PC-3 (cell line): ENCODE measurements around the gene PCGF1.

ENCODE experiments used
- EZH2 ChIP-seq: fragments of 300-600 bp; sonication (generic); IDR thresholded peaks from one replicate; pipeline ENCODE4 v1.6.1; 2017; ENCODE audit warnings: antibody characterized with exemption, mild to moderate bottlenecking, low read length; ENCODE audit not compliant: unreplicated experiment
- TF ChIP-seq, protein P1 (sequence below): fragments of 300-600 bp; sonication (generic); conservative IDR thresholded peaks from 2 replicates; pipeline ENCODE4 v1.5.1; 2017; ENCODE audit warnings: antibody characterized with exemption, low read depth, mild to moderate bottlenecking, low read length

DNA sequence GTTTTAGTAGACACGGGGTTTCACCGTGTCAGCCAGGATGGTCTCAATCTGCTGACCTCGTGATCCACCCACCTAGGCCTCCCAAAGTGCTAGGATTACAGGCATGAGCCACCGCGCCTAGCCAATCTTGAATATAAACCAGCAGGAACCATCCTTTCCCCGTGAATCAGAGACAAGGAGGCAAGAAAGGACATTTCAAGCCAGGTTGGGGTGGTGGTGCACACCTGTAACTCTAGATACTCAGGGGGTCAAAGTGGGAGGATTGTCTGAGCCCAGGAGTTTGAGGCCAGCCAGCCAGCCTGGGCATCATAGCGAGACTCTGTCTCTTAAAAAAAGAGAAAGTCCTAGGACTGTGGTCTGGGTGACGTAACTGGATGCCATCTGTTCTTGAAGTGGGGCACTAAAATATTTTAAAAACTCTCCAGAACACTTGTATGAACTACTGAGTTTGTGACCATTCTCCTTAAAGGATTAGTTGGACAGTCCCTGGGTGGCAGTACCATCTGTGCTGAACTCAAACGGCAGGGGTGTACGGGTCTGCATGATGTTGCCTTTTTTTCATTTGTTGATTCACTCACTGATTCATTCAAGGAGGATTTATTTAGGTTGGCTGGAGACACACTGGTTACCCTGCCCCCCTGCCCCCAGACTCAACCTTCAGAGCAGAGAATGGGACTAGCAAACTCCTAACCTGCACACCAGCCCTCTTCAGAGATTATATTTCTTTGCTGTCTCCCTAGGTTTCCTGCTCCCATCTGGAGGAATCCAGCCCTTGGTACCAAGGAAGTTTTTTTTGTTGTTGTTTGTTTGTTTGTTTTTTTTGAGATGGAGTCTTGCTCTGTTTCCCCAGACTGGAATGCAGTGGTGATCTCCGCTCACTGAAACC is 3.9 kb upstream of the PCGF1 start:
- TF ChIP-seq, protein P1, sequence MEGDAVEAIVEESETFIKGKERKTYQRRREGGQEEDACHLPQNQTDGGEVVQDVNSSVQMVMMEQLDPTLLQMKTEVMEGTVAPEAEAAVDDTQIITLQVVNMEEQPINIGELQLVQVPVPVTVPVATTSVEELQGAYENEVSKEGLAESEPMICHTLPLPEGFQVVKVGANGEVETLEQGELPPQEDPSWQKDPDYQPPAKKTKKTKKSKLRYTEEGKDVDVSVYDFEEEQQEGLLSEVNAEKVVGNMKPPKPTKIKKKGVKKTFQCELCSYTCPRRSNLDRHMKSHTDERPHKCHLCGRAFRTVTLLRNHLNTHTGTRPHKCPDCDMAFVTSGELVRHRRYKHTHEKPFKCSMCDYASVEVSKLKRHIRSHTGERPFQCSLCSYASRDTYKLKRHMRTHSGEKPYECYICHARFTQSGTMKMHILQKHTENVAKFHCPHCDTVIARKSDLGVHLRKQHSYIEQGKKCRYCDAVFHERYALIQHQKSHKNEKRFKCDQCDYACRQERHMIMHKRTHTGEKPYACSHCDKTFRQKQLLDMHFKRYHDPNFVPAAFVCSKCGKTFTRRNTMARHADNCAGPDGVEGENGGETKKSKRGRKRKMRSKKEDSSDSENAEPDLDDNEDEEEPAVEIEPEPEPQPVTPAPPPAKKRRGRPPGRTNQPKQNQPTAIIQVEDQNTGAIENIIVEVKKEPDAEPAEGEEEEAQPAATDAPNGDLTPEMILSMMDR = no peak
- TF ChIP-seq EZH2 = no peak
